ENCODE data around the gene RAD51B. TPM values are rescaled to one million over a fixed set of nuclear protein-coding genes. Genes with fewer than 3 reads are reported as not detected.

RAD51B gene
- total RNA-seq, 5 donors from 2014 or later (not counting 1 experiment from before 2014, with no cell fraction given) = 25.4 to 47.9 (median 30.0) TPM

- Mint-ChIP-seq H3K9me3 (peaks cover 0 to 4% (median 0%) of the 10 kb centered on the region in 3 donors), H3K4me3 (no peak overlapping the region), H3K27ac (no peak overlapping the region), H3K36me3 (no peaks in the 10 kb centered on the region), H3K4me1 (peaks cover 16 to 22% (median 19%) of the 10 kb centered on the region in 3 donors), H3K27me3 (no peaks in the 10 kb centered on the region)
- ChIA-PET POLR2A (no interaction called here), CTCF (no interaction called here)
- Histone ChIP-seq H3K9me3 (peaks cover 2% of the 10 kb centered on the region), H3K27me3 (replicated peaks in 1 of 2; ENCODE audit: control insufficient read depth in 2 of 2, extremely low read depth in 1 of 2, insufficient read depth in 2 of 2, low read length in 1 of 2) (no peaks in the 10 kb centered on the region), H3K4me3 (ENCODE audit: control insufficient read depth in 1 of 2, extremely low read depth in 1 of 2, low read length in 1 of 2) (no peak overlapping the region), H3K36me3 (ENCODE audit: control insufficient read depth in 2 of 2, extremely low read depth in 1 of 2, insufficient read depth in 1 of 2, low read length in 1 of 2) (no peaks in the 10 kb centered on the region), H3K4me1 (ENCODE audit: control insufficient read depth in 1 of 2, extremely low read depth in 1 of 2, insufficient read depth in 2 of 2, low read length in 2 of 2) (peaks cover 9 to 22% of the 10 kb centered on the region in 2 experiments), H3K27ac (ENCODE audit: low read length) (no peak overlapping the region)
- WGBS (ENCODE audit: insufficient coverage) = 100% methylated on average over 2 of the region's 4 CpGs
- ATAC-seq (replicated peaks in 1 of 4) (no peak), DNase-seq (no peak)
These were observed 703.7 kb downstream of the RAD51B start for GRCh38 chr14:68523326-68523610.

- H3K9me3 Mint-ChIP-seq = peaks cover 0 to 4% (median 0%) of the 10 kb centered on the region in 3 donors
- ChIA-PET POLR2A (no interaction called here), CTCF (no interaction called here)
- DNase-seq = no peak
- H3K36me3 Mint-ChIP-seq = no peaks in the 10 kb centered on the region
- WGBS (ENCODE audit: insufficient coverage) = 90% methylated on average over 7 of the region's 12 CpGs
- H3K27ac ChIP-seq (ENCODE audit: low read length) = no peak overlapping the region
- H3K4me1 Mint-ChIP-seq = peaks cover 12 to 20% (median 14%) of the 10 kb centered on the region in 3 donors
- H3K27ac Mint-ChIP-seq = no peak overlapping the region
- no peak overlapping the region for H3K4me3 ChIP-seq (ENCODE audit: control insufficient read depth in 1 of 2, extremely low read depth in 1 of 2, low read length in 1 of 2)
- peaks cover 3 to 15% of the 10 kb centered on the region in 2 experiments for H3K4me1 ChIP-seq (ENCODE audit: control insufficient read depth in 1 of 2, extremely low read depth in 1 of 2, insufficient read depth in 2 of 2, low read length in 2 of 2)
- ATAC-seq (replicated peaks in 1 of 4) = no peak
- H3K27me3 ChIP-seq (replicated peaks in 1 of 2; ENCODE audit: control insufficient read depth in 2 of 2, extremely low read depth in 1 of 2, insufficient read depth in 2 of 2, low read length in 1 of 2) = no peaks in the 10 kb centered on the region
- no peaks in the 10 kb centered on the region for H3K36me3 ChIP-seq (ENCODE audit: control insufficient read depth in 2 of 2, extremely low read depth in 1 of 2, insufficient read depth in 1 of 2, low read length in 1 of 2)
- no peak overlapping the region for H3K4me3 Mint-ChIP-seq
- H3K27me3 Mint-ChIP-seq = no peaks in the 10 kb centered on the region
- H3K9me3 ChIP-seq = peaks cover 2% of the 10 kb centered on the region
These were observed 704.6 kb downstream of the RAD51B start for GRCh38 chr14:68523989-68524725.

GRCh38 chr14:68525516-68525915 is 705.9 kb downstream of the RAD51B start:
- ChIA-PET POLR2A (no interaction called here), CTCF (interaction anchor here in 1 of 2 donors (0.7 kb wide), 1 partner anchor 8 kb away, joined by 3 read pairs; no protein-coding TSS in a partner anchor)
- H3K9me3 ChIP-seq = peaks cover 2% of the 10 kb centered on the region
- no peak overlapping the region for H3K27ac Mint-ChIP-seq
- H3K27me3 ChIP-seq (replicated peaks in 1 of 2; ENCODE audit: control insufficient read depth in 2 of 2, extremely low read depth in 1 of 2, insufficient read depth in 2 of 2, low read length in 1 of 2) = no peaks in the 10 kb centered on the region
- no peaks in the 10 kb centered on the region for H3K36me3 Mint-ChIP-seq
- no peaks in the 10 kb centered on the region for H3K27me3 Mint-ChIP-seq
- 100% methylated on average over 1 of the region's 4 CpGs for WGBS (ENCODE audit: insufficient coverage)
- H3K9me3 Mint-ChIP-seq = peaks cover 4 to 8% (median 6%) of the 10 kb centered on the region in 3 donors
- no peak for DNase-seq
- H3K4me1 Mint-ChIP-seq = peaks cover 0 to 6% (median 4%) of the 10 kb centered on the region in 3 donors
- no peaks in the 10 kb centered on the region for H3K36me3 ChIP-seq (ENCODE audit: control insufficient read depth in 2 of 2, extremely low read depth in 1 of 2, insufficient read depth in 1 of 2, low read length in 1 of 2)
- no peak overlapping the region for H3K4me3 Mint-ChIP-seq
- no peak overlapping the region for H3K27ac ChIP-seq (ENCODE audit: low read length)
- peaks cover 0 to 2% of the 10 kb centered on the region in 2 experiments for H3K4me1 ChIP-seq (ENCODE audit: control insufficient read depth in 1 of 2, extremely low read depth in 1 of 2, insufficient read depth in 2 of 2, low read length in 2 of 2)
- ATAC-seq (replicated peaks in 1 of 4) = no peak
- H3K4me3 ChIP-seq (ENCODE audit: control insufficient read depth in 1 of 2, extremely low read depth in 1 of 2, low read length in 1 of 2) = no peak overlapping the region

GRCh38 chr14:68526512-68527091 is 707.0 kb downstream of the RAD51B start:
- ATAC-seq (replicated peaks in 1 of 4) (no peak), DNase-seq (no peak)
- Histone ChIP-seq H3K4me3 (ENCODE audit: control insufficient read depth in 1 of 2, extremely low read depth in 1 of 2, low read length in 1 of 2) (no peak overlapping the region), H3K9me3 (peaks cover 6% of the 10 kb centered on the region), H3K36me3 (ENCODE audit: control insufficient read depth in 2 of 2, extremely low read depth in 1 of 2, insufficient read depth in 1 of 2, low read length in 1 of 2) (no peaks in the 10 kb centered on the region), H3K27me3 (replicated peaks in 1 of 2; ENCODE audit: control insufficient read depth in 2 of 2, extremely low read depth in 1 of 2, insufficient read depth in 2 of 2, low read length in 1 of 2) (no peaks in the 10 kb centered on the region), H3K4me1 (ENCODE audit: control insufficient read depth in 1 of 2, extremely low read depth in 1 of 2, insufficient read depth in 2 of 2, low read length in 2 of 2) (peaks cover 0 to 2% of the 10 kb centered on the region in 2 experiments), H3K27ac (ENCODE audit: low read length) (no peak overlapping the region)
- Mint-ChIP-seq H3K4me1 (peaks cover 0 to 5% (median 4%) of the 10 kb centered on the region in 3 donors), H3K4me3 (no peak overlapping the region), H3K9me3 (peaks cover 9 to 14% (median 10%) of the 10 kb centered on the region in 3 donors), H3K27ac (no peak overlapping the region), H3K36me3 (peaks cover 4% of the 10 kb centered on the region), H3K27me3 (no peaks in the 10 kb centered on the region)
- CTCF ChIA-PET = no interaction called here
- WGBS (ENCODE audit: insufficient coverage) = 95% methylated on average over 4 of the region's 8 CpGs
- POLR2A ChIA-PET = no interaction called here

- no peaks in the 10 kb centered on the region for H3K36me3 ChIP-seq (ENCODE audit: control insufficient read depth in 2 of 2, extremely low read depth in 1 of 2, insufficient read depth in 1 of 2, low read length in 1 of 2)
- DNase-seq (no peak), ATAC-seq (replicated peaks in 1 of 4) (no peak)
- H3K27ac Mint-ChIP-seq = no peak overlapping the region
- WGBS (ENCODE audit: insufficient coverage) = 100% methylated on average over 1 of the region's 1 CpG
- no peak overlapping the region for H3K27ac ChIP-seq (ENCODE audit: low read length)
- H3K36me3 Mint-ChIP-seq = peaks cover 4% of the 10 kb centered on the region
- H3K9me3 ChIP-seq = peaks cover 6% of the 10 kb centered on the region
- H3K4me3 Mint-ChIP-seq = no peak overlapping the region
- H3K4me1 ChIP-seq (ENCODE audit: control insufficient read depth in 1 of 2, extremely low read depth in 1 of 2, insufficient read depth in 2 of 2, low read length in 2 of 2) = peaks cover 0 to 2% of the 10 kb centered on the region in 2 experiments
- CTCF ChIA-PET = no interaction called here
- H3K27me3 Mint-ChIP-seq = no peaks in the 10 kb centered on the region
- peaks cover 0 to 5% (median 4%) of the 10 kb centered on the region in 3 donors for H3K4me1 Mint-ChIP-seq
- peaks cover 9 to 19% (median 13%) of the 10 kb centered on the region in 3 donors for H3K9me3 Mint-ChIP-seq
- H3K27me3 ChIP-seq (replicated peaks in 1 of 2; ENCODE audit: control insufficient read depth in 2 of 2, extremely low read depth in 1 of 2, insufficient read depth in 2 of 2, low read length in 1 of 2) = no peaks in the 10 kb centered on the region
- POLR2A ChIA-PET = no interaction called here
- H3K4me3 ChIP-seq (ENCODE audit: control insufficient read depth in 1 of 2, extremely low read depth in 1 of 2, low read length in 1 of 2) = no peak overlapping the region
These were observed 707.8 kb downstream of the RAD51B start for GRCh38 chr14:68527329-68527851.

GRCh38 chr14:68528040-68528687 is 708.6 kb downstream of the RAD51B start:
- peaks cover 9 to 19% (median 13%) of the 10 kb centered on the region in 3 donors for H3K9me3 Mint-ChIP-seq
- Histone ChIP-seq H3K27ac (ENCODE audit: low read length) (no peak overlapping the region), H3K9me3 (peaks cover 6% of the 10 kb centered on the region), H3K4me1 (ENCODE audit: control insufficient read depth in 1 of 2, extremely low read depth in 1 of 2, insufficient read depth in 2 of 2, low read length in 2 of 2) (peaks cover 0 to 2% of the 10 kb centered on the region in 2 experiments), H3K27me3 (replicated peaks in 1 of 2; ENCODE audit: control insufficient read depth in 2 of 2, extremely low read depth in 1 of 2, insufficient read depth in 2 of 2, low read length in 1 of 2) (no peaks in the 10 kb centered on the region), H3K4me3 (ENCODE audit: control insufficient read depth in 1 of 2, extremely low read depth in 1 of 2, low read length in 1 of 2) (no peak overlapping the region), H3K36me3 (ENCODE audit: control insufficient read depth in 2 of 2, extremely low read depth in 1 of 2, insufficient read depth in 1 of 2, low read length in 1 of 2) (no peaks in the 10 kb centered on the region)
- 82% methylated on average over 2 of the region's 2 CpGs for WGBS (ENCODE audit: insufficient coverage)
- ATAC-seq (replicated peaks in 1 of 4) = no peak
- POLR2A ChIA-PET = no interaction called here
- no peak overlapping the region for H3K4me3 Mint-ChIP-seq
- peaks cover 0 to 5% (median 3%) of the 10 kb centered on the region in 3 donors for H3K4me1 Mint-ChIP-seq
- H3K36me3 Mint-ChIP-seq = peaks cover 4% of the 10 kb centered on the region
- CTCF ChIA-PET = no interaction called here
- H3K27me3 Mint-ChIP-seq = no peaks in the 10 kb centered on the region
- H3K27ac Mint-ChIP-seq = no peak overlapping the region
- no peak for DNase-seq
